Mesenteric fat pad (tissue), 1 donor: ENCODE results near the gene GLRA1. TPM values are rescaled to one million over a fixed set of nuclear protein-coding genes. Genes with fewer than 3 reads are reported as not detected.
"Not testable (repeated sequence)": the region's sequence is repeated elsewhere in the genome, so short reads cannot be mapped to it uniquely, and the experiment has no call there.

Experiments
- DNase-seq: peaks from one replicate; pipeline ENCODE4 v3.0.0-alpha.2; 2020; ENCODE audit warnings: low spot score
- total RNA-seq: library from RNA; stranded (reverse); fragmentation: NEBNext Ultra II Directional; extraction: Animal tissue kit (Norgen Biotek cat#: 25700); gene quantifications from one replicate; pipeline ENCODE4 v1.2.1, GENCODE V29; 2021
- donor health status: DM: yes; HTN: yes; CAD: no.

GLRA1 gene
- total RNA-seq, 1 donor from 2014 or later, result not detected

DNA sequence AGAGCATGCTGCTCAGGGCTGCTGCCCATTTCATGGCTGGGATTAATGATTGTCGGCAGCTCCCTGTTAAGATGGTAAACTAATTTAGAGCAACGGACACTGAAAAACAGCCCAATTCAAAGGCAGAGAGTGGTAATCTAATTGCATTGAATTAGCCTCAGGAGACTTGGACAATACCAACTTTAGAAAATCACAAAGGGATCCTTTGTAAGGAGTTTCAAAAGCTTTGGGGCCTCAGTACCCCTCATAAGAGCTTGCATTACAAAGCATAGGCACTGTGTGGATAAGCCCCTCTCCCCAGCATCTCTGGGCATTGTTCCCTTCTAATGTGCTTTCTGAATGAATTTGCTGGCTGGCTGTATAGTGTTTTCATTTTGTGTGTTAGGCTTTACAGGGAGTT, 6.7 kb downstream of the GLRA1 start:
- no peak for DNase-seq

DNA sequence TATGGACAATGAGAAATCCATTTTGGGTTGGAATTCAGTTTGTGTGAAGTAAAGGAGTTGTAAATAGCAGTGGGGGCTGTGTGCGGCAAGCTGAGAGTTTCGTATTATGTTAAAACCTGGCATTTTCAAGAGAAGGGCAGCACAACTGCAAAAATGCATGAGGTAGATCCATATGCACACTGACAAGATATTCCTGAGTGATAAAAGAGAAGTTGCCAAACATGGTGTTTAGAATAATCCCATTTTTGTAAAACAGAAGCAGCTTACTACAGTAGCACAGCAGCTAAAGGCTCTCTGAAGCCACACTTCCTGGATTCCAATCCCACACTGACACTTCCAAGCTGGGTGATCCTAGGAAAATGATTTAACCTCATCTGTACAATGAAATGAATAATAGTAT, 11.2 kb downstream of the GLRA1 start:
- no peak for DNase-seq

DNA sequence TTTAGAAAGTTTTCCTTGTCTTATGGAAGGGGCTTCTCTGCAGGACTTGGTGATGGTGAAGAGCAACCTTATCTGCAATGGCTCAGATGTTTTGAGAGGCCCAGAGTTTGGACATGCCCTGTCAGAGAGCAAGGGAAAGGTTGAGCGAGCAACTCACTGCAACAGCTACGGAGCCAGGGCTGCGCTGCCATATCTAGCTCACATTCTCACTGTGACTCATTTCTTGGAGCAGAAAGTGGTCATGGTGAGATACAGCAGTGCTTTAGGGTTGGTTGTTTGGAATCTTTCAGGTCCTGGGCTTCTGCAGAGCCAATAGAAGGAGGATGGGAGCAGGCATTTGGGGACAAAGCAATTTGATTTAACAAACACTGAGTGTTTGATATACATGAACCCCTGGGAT, 12.3 kb downstream of the GLRA1 start:
- no peak for DNase-seq

DNA sequence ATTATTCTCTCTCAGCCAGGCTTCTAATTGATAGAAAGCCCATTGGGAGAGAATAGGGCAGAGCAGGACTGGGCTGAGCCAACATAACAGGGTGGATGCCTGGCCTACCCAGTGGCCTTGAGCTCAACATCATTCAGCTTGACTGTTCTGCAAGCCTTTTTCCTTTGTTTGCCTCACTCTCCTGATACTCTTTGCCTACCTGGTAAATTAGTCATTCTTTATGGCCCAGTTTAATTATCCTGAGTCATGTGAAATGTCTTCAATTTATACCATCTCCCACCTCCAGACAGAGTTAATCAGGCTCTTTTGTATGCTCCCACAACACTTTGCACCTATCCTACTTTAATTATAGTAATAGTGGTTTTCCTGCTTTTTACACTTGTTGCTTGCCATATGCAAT, 13.6 kb downstream of the GLRA1 start:
- no peak for DNase-seq

DNA sequence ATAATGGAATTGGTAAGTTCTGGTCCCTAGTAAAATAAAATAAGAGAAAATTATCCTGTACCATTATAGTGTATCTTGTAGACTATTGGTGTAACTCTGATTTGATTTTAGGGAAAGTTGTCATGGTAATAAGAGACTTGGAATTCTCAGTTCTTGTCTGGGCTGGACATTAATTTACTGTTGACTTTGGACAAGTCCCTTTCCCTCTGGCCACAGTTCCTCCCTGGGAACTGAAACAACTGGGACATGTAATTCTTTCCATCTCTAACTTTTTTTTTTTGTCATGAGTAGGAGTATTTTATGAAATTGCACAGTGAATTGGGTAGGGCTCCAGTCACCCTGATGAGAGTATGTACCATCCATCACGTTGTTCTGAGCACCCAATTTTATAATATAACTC, 15.0 kb downstream of the GLRA1 start:
- no peak for DNase-seq

DNA sequence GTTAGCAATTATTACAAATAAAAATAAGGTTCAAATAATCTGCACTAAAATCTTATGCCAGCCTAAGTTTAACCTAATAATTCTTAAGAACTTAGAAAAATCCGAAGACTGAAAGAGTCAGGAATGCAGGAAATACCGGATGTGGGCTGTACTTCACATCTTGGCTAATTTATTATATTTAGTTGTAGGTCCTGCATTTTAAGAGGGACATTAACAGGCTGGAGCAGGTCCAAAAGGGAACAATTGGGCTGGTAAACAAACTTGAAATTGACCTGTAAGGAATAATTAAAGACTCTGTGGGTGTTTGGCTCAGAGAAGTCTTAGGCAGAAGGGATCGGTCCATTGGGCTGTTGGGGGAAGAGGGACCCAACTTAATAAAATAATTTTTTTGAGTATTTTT, 18.4 kb downstream of the GLRA1 start:
- no peak for DNase-seq

DNA sequence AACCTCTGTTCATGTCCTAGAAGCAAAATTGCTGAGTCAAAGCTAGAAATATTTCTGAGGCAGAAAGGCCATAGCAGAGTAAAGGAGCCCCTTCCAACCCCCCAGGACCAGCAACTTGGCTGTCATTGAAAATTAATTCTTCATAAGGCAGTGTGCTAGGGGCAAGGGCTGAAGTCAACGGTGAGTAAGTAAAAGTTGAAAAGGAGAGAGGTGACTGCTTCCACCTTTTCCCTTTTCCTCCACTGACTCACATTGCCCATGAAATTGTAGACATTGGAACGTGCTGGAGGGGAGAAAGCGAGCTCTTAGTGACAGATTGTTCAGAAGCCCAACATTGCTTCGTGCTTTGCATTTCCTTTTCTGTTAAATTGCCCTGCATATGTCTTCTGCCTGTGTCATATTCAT, 19.1 kb downstream of the GLRA1 start:
- no peak for DNase-seq

DNA sequence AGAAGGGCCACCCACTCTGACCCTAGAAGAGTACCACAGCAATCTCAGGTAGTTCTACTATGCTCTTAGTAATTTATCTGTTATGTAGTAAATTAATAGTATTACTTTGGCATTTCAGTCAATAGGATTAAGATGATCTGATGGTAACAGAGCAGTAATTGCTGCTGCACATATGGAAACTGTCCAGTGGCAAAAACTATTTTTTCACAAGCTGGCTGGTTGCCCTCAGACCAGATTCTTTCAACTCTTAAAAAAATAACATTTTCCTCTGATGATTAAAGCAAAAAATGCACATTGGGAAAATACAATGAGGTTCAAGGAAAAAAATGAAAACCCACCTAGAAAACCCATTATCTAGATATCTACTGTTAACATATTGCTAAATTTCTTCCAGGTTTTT, 19.7 kb downstream of the GLRA1 start:
- DNase-seq, result no peak

DNA sequence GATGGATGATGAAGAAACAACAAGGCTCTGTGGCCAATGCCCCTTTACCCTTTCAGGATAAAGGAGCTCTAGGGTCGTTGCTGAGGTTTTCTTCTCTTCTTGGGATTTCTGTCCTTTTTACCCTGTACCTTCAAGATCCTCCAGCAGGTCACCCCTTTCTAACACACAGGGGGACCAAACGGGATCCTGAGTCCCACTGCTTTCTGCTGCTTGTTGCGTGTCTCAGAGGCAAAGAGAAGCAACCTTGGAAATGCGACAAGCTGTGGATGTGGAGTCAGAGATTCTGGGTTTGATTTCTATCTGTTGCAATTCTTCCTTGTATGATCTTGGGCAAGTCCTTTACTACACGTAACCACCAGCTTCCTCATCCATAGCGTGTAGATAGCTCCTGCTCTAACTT, 20.5 kb downstream of the GLRA1 start:
- DNase-seq, result no peak

DNA sequence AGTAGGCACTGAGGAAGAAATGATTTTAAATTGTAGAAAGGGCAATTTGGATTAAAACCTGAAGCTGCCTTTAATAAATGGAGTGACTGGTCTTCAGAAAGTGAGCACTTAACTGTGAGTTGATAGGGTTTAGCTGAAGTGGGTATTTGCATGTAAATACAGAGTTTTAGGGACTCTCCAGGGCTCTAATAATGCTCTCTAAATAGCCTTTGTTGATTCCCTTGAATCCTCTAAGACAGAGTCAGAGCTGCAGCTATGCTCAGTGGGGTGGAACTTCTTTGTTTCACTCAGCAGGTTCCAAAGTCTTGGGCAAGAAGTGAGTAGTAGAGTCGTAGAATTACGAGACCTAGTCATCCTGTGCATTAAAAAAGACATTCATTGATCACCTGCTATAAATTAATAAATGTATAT, 21.4 kb downstream of the GLRA1 start:
- no peak for DNase-seq

DNA sequence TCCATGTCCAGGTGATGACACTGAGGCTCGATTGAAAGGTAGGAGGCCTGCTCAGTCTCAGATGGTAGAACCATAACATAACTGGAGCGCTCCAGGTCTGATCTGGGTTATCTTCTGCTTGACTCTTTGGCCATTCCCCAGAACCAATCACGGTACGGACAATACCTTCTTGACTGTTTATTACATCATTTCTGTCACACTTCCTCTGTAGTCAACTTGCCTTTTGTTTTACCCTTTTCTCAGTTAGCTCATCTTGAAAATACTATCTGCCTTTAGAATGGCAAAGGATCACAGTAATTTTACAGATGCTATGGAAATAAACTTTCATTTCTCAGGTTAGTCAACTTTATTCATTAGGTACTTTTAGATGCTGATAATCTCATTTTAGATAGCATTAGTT, 22.4 kb downstream of the GLRA1 start:
- DNase-seq, result no peak

DNA sequence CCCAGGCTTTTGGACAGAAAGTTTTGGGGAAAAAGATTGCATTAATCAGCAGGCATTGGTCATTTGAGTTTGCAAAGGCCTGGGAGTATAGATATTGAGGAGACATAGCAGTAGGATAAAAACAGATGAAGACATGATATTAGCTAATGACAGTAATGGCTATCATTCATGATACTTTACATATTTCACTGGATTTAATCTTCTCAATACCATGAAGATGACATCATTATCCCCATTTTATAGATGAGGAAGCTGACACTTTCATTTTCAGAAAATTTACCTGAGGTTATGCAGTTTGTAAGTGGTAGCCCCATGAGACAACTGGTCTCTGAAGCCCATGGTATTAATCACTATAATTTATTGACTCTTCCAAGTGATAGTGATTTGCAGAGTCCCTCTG, 23.0 kb downstream of the GLRA1 start:
- DNase-seq, result no peak

DNA sequence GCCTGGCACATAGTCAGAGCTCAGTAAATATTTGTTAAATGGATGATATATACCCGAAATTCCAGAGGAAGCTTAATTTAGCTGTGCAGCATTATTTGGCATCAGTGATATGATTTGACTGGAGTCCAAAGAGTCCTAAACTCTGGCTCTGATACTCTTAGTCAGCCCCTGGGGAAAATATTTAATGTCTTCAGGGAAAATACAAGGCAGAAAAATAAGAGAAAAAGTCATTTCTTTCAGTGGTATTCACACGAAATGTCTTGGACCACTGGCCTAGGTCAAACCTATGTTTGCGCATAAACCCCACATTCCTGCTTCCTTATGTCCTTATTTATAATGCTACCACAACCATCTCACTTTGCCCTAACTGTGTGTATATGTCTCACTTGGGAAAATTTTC, 23.8 kb downstream of the GLRA1 start:
- DNase-seq, result no peak

DNA sequence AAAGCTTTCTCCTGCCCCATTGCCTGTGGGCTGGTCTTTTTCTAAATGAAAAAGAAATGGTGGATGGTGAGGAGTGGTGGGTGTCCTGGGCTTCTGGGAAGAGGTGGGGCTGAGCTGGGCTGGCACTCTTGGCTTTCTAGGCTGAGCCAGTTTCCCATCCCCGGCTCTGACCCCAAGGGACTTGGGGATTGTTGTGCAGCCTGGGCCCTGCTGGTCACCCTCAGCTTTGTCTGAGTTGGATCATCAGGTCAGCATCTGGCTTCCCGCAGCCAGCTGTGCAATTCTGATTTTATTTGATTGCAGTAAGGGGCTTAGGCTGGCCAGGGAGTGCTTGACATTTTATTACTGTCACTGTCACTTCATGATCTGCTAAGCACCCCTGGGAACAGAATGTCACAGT, 25.3 kb downstream of the GLRA1 start:
- no peak for DNase-seq

DNA sequence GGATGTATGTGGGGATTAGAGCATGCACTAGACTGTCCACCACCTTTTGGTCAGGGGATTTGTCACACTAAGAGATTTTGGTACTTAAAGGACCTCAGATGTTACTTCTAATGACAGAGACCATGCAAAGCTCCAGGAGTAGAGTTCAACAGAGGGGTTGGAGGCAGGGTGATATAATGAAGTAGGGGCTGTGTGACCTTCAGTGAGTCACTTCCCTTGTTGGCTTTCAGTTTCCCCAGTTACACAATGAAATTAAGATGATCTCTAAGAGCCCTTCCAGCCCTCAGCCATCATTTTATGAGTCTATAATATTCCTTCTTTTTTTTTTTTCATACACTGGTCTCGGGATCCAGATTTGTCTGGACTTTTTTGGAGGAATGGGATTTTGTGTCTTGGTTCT, 26.8 kb downstream of the GLRA1 start:
- DNase-seq, result no peak

DNA sequence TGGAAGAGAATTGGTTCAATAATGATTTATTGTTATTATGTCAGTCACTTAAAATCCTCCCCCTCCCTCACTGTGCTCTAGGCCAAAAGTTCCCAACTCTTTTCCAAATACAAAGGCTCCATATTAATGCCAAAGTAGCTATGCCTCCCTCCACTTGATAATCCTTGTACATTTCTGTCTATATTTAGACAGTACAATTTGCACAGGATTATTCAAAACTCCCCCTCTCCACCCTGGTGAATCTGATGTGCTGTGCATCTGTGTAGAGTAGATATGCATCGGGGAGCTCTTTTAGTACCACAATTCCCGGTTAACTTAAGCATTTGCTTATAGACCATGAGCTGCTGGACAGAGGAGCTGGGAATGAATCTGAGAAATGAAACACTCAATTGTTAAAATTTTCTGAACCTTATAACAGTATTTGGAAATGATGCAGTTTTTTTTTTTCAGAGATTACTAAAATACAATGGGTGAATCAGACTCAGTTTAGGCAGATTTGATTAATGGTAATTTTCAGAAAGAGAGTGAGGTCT, 27.6 kb downstream of the GLRA1 start:
- no peak for DNase-seq

DNA sequence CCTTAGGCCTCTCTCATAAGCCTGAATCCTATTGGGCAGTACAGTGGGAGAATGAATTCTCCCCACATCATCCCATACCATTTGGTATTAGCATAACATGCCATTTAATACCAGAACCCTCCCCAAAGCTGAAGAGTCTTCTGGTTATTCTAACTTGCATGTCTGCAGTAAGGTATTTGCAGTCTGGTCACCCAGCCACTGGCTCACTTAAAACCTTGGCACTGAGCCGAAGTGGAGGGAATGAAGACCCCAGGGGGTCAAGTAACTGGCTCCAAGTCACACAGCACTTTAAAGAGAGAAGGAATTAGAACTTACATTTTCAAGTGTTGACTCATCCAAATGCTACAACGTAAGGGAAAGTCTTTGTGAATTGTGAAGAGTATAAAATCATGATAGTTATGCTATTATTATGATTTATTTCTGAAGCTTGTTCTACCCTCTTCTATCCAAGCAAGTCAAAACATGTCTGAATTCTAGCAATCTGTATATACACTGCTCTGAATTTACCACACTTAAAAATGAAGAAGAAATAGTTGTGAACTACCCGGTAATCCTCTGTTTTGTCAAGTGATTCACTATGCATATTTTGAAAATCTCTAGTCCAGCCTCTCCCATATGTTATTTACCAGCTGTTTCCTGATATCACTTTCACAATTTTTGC, 28.5 kb downstream of the GLRA1 start:
- DNase-seq, result no peak

DNA sequence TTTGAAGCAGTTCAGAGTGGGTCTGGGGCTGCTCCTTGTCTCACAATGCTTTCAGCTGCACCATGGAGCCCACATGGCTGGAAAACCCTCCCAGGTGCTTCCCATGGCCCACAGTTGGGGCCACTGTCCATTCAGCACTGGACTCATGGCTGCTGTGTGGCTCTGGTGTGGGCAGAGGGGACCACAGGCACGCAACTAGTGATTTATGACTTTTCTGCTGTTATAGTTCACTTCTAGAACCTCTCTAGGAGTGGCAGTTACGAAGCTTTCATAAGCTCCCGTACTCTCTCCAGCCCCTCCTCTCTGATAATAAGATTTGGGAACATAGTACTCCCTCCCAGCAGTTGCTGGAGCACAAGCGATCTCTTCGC, 29.0 kb downstream of the GLRA1 start:
- DNase-seq, result no peak

DNA sequence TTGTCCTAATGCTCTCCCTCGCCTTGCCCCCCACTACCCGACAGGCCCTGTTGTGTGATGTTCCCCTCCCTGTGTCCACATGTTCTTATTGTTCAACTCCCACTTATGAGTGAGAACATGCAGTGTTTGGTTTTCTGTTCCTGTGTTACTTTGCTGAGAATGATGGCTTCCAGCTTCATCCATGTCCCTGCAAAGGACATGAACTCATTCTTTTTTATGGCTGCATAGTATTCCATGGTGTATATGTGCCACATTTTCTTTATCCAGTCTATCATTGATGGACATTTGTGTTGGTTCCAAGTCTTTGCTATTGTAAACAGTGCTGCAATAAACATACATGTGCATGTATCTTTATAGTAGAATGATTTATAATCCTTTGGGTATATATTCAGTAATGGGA, 31.2 kb downstream of the GLRA1 start:
- not testable (repeated sequence) for DNase-seq

DNA sequence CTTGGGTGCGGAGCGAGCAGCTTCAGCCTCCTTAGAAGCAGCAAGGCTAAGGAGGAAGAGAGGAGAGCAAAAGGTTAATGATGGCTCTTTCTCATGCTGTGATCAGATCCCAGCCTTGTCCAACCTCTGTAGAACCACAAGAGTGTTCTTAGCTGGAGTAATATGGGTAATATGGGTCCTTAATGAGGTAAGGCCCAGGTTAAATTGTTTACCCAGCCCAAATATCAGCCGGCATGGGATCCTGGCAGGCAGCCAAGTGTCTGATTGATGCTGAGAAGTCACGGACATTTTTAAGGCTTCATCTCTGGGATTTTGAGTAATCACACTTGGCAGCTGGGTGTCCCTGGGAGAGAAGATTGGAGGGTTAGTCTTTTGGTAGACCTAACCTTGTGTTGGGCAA, 32.3 kb downstream of the GLRA1 start:
- no peak for DNase-seq

DNA sequence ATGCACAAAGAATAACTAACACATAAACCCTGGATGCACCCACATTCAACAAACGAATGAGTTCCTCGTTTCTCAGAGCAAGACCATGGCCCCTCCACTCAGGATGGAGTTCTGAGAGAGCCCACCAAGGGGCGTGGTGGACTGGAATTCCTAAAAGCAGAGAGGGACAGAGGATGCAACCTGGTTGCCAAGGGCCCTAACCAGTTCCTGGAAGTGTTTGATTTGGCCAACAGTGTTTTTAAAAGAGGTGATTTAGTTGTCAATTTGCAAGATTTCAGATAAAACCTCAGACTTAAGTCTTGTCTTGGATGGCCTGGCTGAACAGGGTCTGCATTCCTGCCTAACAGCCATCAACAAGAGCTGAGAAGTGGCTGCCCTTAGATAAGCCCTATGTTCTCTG, 34.4 kb downstream of the GLRA1 start:
- DNase-seq, result no peak

DNA sequence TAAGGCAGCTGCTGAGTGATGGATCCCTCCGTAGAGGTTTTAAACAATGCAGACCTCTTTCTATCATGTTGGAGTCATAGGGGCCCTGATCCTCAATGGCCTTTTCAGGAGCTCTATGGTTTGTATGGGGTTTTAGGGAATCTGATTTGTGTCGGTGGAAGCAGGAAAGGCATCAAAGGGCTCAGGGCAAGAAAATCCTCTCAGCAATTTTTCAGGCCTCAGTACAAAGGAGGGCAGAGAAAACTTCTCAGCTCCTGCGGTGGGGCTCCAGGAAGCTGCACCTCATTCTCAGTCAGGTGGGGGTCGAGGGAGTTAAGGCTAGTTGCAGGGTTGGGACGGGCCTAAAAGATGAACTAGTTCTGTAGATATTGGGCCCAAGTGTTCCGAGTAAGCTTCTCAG, 35.0 kb downstream of the GLRA1 start:
- DNase-seq, result no peak

DNA sequence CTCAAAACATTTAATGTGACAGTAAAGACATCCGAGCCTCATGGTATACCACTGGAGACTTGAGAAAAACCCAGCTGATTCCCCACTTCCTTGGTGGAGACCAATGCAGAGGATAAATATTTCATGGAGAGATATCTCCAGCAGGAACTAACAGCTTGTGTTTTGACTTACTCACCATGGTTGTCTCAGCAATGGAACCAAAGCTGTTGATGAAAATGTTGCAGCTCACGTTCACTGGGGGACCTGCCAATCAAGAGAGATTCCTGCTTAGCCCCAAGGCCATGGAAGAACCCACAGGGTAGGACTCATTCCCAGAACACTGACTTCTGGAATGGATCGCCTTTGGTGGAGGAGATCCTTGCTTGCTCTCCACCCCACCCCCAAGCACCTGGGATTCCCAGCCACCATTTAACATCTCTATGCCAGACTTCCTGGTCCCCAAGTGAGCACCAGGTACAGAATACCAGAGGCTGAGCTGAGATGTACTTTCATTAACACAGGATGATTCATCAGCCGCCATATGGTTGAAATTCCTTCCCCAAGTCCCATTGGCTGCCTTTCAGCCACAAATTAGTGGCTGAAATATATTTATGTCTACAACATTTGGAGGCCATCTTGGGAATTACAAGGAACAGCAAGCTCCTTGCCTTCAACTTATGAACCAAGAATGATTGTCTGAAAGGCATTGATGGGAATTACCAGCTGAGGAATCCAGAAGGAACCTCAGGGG, 37.9 kb downstream of the GLRA1 start:
- DNase-seq, result no peak
